Muscle of arm (tissue), 12 donors: Measurements from ENCODE around the gene RASGEF1C. TPM values are rescaled to one million over a fixed set of nuclear protein-coding genes. Genes with fewer than 3 reads are reported as not detected.
"Not testable (repeated sequence)": the region's sequence is repeated elsewhere in the genome, so short reads cannot be mapped to it uniquely, and the experiment has no call there.

ENCODE experiments used
- DNase-seq: peaks from one replicate; pipeline ENCODE4 v3.0.0-alpha.2; 2013
- polyA plus RNA-seq, 12 donors: library from polyadenylated mRNA; unstranded; fragments of 120-200 nt; gene quantifications; one replicate each; pipeline ENCODE4 v1.2.1, GENCODE V29; 2013; ENCODE audit not compliant: insufficient read length in 12 of 12

RASGEF1C gene
- polyA plus RNA-seq, 12 donors, result 1.9 to 4.5 (median 3.1) TPM; not detected in 2

DNA sequence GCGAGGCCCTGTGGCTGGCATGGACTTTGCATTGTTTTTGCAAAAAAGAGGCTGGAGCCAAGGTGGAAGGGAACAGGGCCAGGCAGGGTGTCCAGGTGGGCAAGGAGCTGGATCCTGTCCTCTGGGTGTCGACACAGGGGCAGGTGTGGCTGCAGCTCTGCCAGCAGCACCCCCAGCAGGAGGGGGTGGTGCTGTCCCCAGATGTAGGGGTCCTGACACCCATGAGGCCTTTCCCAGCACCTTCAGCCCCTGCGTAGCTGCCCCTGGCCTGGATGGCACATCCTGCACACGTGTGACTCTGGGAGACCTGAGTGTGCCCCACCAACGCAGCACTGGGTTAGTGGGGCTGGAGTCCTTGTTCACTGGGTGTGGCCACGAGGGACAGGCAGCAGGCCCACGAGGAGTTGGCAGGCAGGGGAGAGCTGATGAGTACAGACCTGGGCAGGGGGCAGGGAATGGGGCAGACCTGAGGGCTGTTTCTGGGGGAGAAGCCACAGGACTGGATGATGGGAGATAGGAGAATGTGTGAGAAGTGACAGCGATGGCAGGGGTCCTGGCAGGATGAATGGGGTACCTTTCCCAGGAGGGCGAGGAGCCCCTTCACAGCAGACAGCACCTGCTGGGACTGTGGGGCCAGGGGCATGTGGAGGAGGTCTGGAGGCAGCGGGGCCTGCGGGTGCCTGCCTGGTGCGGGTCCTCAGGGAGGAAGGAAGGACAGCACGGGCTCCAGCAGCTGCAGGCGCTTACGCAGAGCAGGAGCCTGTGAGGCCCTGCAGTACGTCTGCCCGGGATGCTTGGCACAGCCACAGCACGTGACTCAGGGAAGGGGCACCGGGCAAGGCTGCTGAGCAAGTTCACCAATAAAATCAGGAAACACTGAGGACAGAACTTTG, 3.6 kb upstream of the RASGEF1C start:
- no peak for DNase-seq

- DNase-seq, result no peak
These were observed 2.7 kb upstream of the RASGEF1C start for GRCh38 chr5:180211761-180212035.

- no peak for DNase-seq
These were observed 2.1 kb upstream of the RASGEF1C start for GRCh38 chr5:180210961-180211760.

GRCh38 chr5:180210077-180210476, 1.1 kb upstream of the RASGEF1C start:
- not testable (repeated sequence) for DNase-seq

DNA sequence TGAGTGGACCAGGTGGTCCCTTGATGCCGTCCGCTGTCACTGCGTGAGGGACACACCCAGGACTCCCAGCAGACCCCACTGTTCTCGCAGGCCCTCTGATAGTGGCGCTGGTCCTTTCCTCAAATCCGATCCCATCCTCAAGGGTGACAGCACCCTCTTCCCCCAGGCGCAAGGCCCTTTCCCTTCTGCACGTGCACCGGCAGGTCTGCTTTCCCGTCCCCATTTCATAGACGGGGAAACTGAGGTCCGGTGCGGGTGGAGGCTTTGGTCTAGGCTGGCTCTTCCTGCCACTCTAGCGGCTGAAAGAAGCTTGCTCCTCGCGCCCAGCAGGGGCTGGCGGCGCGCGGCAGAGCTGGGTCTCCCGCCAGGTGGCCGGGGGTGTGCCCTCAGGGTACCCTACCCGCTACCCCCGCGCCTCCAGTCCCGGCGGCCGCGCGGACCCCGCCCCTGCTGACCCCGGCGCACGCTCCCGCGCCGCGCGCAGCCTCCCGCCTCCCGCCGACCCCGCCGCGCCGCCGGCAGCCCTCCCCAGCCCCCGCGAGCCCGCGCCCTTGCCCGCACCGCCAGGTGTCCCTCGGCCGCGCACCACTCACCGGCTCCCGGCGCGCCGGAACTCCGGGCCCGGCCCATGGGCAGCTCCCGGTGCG, 453 bp downstream of the RASGEF1C start:
- DNase-seq, result no peak

DNA sequence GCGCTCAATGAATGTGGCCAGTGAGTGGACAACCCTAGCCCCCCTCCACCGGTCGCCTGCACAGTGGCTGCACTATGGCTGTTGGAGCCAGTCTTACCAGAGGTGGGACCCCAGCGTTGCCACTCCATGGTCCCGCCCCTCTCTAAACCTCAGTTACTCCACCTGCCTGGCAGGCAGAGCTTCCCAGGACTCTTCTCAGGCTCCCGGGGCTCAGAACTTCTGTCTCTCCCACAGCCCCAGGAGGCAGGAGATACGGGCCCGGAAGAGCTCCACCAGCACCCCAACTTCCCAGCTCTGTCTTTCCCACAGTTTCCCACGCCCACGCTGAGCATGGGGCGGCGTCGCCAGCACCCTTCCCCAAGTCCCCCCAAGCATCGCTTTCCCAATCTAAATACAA, 975 bp downstream of the RASGEF1C start:
- no peak for DNase-seq

DNA sequence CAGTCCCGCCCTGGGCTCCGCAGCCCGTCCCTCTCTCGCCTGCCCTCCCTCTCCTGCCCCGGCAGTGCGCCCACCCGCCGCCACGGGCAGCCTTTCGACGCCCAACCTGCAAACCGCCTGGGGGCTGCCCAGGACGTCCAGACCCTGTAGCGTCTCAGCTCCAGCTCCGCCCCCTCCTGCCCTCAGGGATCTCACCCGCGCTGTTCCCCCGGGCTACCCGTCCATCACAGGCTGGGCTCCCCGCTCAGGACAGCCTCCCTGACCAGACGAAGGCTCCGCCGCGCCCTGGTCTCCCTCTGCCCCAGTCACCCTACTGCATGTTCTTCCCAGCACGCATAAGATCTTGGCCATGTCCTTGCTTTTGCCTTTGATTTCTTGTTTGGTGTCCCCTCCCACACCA, 1.4 kb downstream of the RASGEF1C start:
- DNase-seq, result no peak

- DNase-seq, result no peak
These were observed 2.0 kb downstream of the RASGEF1C start for GRCh38 chr5:180206993-180207392.

DNA sequence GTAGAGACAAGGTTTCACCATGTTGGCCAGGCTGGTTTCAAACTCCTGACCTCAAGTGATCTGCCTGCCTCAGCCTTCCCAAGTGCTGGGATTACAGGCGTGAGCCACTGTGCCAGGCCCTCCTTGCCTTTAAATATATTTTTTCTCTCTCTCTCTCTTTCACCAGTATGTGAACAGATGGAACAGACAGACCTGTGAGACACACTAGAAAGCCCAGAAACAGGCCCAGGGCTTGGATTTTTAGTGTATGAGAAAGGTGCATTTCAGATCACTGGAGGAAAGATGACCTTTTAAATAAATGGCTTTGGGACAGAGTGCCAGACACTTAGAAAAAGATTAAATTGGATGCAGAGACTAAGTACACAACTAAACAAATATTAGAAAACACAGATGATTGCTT, 3.1 kb downstream of the RASGEF1C start:
- DNase-seq, result no peak

- no peak for DNase-seq
These were observed 4.7 kb downstream of the RASGEF1C start for GRCh38 chr5:180204276-180204819.

DNA sequence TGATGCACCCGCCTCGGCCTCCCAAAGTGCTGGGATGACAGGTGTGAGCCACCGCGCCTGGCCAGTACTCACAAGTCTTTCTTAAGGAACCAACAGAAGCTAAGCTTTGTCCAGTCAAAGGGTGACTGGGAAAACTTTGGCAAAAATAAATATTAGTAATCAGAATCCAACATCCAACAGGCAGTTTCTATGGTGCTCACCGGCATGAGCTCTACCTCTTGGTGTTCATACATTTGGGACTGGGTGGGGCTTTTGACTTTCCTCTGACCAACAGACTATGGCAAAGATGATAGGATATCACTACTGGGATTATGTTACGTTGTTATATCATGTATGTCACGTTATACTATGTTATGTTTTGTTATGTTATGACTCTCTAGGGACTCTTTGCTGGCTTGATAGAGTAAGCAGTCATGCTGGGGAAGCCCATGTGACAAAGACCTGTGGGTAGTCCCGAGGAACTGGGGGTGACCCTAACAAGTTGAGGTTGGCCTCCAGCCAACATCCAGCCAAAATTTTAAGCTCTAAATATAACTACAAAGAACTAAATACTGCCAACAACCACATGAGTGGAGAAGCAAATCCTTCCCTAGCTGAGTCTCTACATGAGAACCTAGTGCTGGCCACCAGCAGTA, 6.0 kb downstream of the RASGEF1C start:
- DNase-seq, result no peak

GRCh38 chr5:180201051-180201987, 7.7 kb downstream of the RASGEF1C start:
- DNase-seq, result no peak

DNA sequence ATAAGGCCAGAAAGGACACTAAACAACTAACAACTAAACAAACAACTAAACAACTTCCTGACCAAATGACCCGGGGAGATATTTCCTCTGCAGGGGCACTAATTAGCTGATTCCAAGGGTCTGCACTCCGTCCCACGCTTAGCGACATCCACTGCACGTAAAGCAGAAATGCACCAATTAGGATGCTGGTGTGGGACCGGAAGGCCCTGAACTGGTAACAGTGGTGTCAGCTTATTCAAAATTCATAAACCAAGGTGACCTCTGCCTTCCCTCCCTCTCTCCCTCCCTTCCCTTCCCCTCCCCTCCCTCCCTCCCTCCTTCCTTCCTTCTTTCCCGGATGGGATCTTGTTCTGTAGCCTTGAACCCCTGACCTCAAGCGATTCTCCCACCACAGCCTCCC, 9.6 kb downstream of the RASGEF1C start:
- DNase-seq, result no peak

- DNase-seq, result no peak
These were observed 10.8 kb downstream of the RASGEF1C start for GRCh38 chr5:180198208-180198607.

DNA sequence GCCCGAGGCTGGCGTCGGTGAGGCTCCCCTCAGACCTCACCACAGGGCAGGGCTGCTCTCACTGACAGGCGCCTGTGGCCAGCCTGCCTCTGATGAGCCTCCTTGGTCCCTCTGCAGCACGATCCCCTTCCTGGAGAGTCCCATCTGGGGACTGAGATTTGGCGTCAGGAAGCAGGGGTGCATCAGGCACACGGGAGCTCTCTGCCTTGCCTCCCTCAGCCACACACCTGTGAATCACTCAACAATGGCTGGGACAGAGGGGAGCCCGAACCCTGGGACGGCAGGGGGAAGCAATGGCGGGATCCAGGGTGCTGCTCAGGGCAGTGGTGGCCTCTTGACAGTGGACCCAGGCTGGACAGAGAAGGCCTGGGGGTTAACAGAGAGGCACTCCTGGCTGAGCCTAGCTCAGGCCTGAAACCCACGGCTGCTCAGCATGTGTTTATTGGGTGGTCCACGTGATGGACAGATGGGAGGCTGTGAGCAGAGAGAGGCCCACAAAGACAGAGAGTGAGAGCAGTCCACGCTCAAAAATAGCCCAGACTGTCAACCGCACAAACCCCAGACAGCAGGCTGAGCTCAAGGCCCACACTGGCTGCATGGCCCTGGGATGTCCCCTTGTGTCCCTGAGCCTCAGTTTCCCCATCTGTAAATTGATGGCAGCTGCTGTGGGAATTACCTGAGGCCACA, 11.9 kb downstream of the RASGEF1C start:
- no peak for DNase-seq

DNA sequence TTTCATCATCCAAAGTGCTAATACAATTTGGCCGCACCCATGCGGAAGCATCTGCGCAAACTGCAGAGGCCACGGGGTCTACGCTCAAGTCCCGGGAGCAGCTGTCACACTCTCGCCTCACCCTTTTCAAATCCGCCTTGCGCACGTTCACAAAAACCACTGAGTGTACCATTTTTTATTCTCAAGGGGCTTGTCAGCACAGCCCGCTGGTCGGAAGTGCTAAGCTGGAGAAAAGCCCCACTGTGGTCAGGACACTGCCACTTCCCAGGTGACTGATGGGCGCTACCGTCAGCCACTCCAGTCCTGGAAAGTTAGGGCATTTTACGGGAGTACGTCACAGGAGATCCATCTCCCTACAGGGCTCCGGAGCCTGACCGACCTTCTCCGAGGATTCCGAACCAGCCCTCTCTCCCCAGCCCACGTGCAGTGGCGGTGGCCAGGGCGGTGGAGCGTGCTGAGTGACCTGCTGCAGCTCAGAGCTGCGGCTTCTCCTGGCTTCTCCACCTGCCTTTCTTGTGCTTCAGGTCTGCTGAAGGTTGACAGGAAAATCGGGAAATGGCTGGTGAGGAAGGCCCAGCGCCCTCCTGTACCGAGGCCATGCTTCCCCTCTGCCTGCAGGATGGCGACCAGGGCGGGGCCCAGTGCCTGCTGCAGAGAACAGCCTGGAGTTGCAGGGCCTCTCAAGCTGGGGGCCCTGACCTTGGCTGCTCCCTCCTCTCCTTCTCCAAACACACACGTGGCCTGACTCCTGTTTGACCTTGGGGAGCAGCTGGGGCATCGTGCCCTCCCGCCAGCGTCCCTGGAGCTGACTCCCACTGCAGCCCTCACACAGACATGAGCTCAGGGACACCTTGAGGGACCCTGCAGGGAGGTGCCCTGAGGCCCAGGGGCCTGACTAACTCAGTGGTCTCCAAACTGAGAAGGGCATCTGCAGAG, 14.3 kb downstream of the RASGEF1C start:
- no peak for DNase-seq

GRCh38 chr5:180193749-180194375, 15.1 kb downstream of the RASGEF1C start:
- DNase-seq, result no peak

DNA sequence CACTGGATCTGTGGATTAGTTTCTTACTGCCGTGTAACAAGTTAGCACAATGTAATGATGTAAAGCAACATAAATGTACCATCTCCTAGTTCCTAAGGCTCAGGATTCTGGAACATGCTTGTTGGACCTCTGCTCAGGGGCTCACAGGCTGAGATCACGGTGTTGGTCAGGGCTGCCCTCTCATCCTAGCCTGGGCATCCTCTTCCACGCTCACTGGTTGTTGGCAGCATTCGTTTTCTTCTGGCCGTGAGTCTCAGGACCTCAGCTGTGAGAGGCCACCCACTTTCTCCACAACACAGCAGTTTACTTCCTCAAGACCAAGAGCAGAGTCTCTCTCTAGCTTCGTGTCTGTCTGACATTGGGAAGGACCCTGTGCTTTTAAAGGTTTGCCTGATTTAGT, 17.3 kb downstream of the RASGEF1C start:
- DNase-seq, result no peak
